ENCODE data around the gene UBE2L3.
"Not testable (repeated sequence)": the region's sequence is repeated elsewhere in the genome, so short reads cannot be mapped to it uniquely, and the experiment has no call there.

UBE2L3 gene

DNA sequence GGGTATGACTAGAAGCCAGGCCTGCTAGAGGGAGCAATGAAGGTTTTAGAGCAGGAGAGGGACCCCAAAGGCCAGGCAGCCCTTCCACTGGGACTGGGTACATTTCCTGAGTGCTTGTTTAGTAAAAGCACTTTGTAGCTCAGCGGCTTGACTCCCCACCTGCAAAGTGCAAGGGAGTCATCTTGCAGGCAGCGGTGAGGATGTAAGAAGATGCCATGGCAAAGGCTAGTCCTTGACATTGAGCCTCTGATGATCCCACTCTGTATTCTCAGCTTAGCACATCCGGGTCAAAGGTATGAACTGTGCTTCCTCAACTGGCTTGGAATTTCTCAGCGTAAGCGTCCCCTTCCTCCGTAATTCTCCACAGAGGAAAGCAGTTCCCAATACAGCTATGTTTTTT lies 3.1 kb upstream of the UBE2L3 start:
- CTCF ChIA-PET = interaction anchor here (1.3 kb wide), 1 partner anchor 79 kb away, joined by 3 read pairs; no protein-coding TSS in a partner anchor
- no peak for DNase-seq
- Mint-ChIP-seq H3K36me3 (peaks cover 10% of the 10 kb centered on the region), H3K27ac (peak overlapping the region; percentile 15), H3K27me3 (peaks cover 39% of the 10 kb centered on the region), H3K9me3 (no peaks in the 10 kb centered on the region), H3K4me1 (peaks cover 16% of the 10 kb centered on the region), H3K4me3 (no peak overlapping the region)

GRCh38 chr22:21568347-21569075 lies 997 bp downstream of the UBE2L3 start:
- CTCF ChIA-PET = interaction anchor here (0.9 to 1.7 kb wide), 2 partner anchors 61 to 74 kb away, joined by 4 to 6 read pairs; no protein-coding TSS in a partner anchor
- Mint-ChIP-seq H3K27me3 (peaks cover 14% of the 10 kb centered on the region), H3K4me3 (peak overlapping the region; percentile 93), H3K27ac (peak overlapping the region; percentile 92), H3K9me3 (no peaks in the 10 kb centered on the region), H3K4me1 (peaks cover 55% of the 10 kb centered on the region), H3K36me3 (peaks cover 28% of the 10 kb centered on the region)
- peak; percentile 48 for DNase-seq

GRCh38 chr22:21569076-21569427 lies 1.5 kb downstream of the UBE2L3 start:
- H3K4me3 Mint-ChIP-seq = peak overlapping the region; percentile 93
- not testable (repeated sequence) for H3K9me3 Mint-ChIP-seq
- H3K36me3 Mint-ChIP-seq = peaks cover 28% of the 10 kb centered on the region

DNA sequence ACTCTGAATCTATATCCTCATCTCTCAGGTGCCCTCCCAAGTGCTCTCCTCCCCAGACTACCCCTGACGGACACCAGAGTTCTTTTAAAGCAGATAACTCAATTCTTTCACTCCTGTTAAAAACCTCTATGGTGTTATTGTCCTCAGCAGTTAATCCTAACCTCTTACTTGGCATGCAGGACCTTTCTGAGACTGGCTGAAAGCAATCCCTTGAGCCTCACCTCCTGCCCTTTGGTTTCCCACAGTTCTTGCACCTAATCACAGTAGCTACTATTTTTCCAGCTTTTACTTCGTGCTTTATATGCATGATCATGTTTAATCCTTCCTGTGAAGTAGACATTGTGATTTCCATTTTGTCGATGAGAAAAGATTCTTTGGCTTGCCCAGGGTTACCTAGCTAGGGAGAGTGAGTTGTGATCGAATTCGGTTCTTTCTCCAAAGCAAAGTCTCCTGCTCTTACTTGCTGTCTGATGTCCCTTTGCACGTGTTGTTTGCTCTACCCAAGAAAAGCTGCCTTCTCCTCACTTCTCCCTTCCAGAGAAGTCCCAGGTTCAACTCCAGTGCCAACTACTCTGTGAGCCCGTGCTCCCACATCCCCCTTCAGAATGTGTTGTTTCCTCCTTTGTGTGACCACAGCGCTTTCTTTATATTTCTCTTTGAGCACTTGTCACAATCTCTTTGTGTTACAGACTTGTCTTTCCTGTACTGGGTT lies 2.1 kb downstream of the UBE2L3 start:
- H3K36me3 Mint-ChIP-seq = peaks cover 28% of the 10 kb centered on the region
- no peak for DNase-seq
- peak overlapping the region; percentile 89 for H3K27ac Mint-ChIP-seq
- peaks cover 61% of the 10 kb centered on the region for H3K4me1 Mint-ChIP-seq
- H3K4me3 Mint-ChIP-seq = peak overlapping the region; percentile 93
- H3K9me3 Mint-ChIP-seq = no peaks in the 10 kb centered on the region
- CTCF ChIA-PET = interaction anchor here (0.9 to 1.7 kb wide), 2 partner anchors 60 to 73 kb away, joined by 4 to 6 read pairs; no protein-coding TSS in a partner anchor
- H3K27me3 Mint-ChIP-seq = peaks cover 9% of the 10 kb centered on the region

More at GRCh38 chr22:21569076-21569427, 1.5 kb downstream of the UBE2L3 start:
- H3K27me3 Mint-ChIP-seq, DNase-seq: not testable (repeated sequence)
- peak overlapping the region; percentile 89 for H3K27ac Mint-ChIP-seq
- peaks cover 58% of the 10 kb centered on the region for H3K4me1 Mint-ChIP-seq
- CTCF ChIA-PET = interaction anchor here (0.9 to 1.7 kb wide), 2 partner anchors 60 to 74 kb away, joined by 4 to 6 read pairs; no protein-coding TSS in a partner anchor

DNA sequence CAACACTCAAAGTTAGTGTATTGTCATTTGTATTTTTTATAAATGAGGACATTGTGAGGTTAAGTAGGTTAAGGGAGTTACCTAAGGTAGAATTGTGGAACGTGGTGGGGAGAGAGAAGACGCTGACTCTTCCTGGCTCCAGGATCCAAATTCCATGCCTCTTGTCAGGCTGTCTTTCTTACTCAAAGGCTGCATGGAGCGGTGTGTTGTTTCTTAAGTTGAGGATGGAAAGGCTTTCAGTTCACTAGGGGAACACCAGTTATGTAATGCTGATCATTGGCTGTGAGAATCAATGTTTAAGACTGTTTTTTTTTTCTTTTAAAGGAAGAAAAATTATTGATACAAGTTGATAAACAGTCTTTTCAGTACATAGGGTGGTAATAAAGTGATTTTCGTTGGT lies 2.9 kb downstream of the UBE2L3 start:
- CTCF ChIA-PET = no interaction called here
- no peaks in the 10 kb centered on the region for H3K9me3 Mint-ChIP-seq
- peak overlapping the region; percentile 93 for H3K4me3 Mint-ChIP-seq
- no peak for DNase-seq
- peak overlapping the region; percentile 44 for H3K27ac Mint-ChIP-seq
- H3K4me1 Mint-ChIP-seq = peaks cover 61% of the 10 kb centered on the region
- H3K27me3 Mint-ChIP-seq = peaks cover 9% of the 10 kb centered on the region
- H3K36me3 Mint-ChIP-seq = peaks cover 28% of the 10 kb centered on the region

DNA sequence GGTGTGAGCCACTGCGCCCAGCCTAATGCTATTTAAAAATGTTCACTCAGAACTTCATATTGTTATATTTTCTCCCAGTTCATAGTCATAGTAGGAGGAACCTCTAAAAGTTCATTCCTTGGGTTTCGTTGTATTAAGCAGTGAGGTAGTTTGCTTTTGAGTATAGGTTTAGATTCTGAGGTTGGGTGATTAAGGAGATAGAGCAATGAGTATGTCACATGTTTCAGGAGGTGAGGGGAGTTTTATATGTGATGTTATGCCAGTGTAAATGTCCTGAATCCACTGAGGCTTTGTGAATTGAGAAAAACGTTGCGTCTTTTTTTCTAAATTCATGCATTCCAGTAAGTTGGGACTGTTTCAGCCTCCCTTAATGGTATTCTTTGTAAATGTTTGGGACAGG lies 4.2 kb downstream of the UBE2L3 start:
- peaks cover 64% of the 10 kb centered on the region for H3K4me1 Mint-ChIP-seq
- CTCF ChIA-PET = interaction anchor here (1.0 to 1.2 kb wide), 2 partner anchors 58 to 469 kb away, joined by 3 to 7 read pairs; partner anchors contain the start of gene YDJC
- peaks cover 29% of the 10 kb centered on the region for H3K36me3 Mint-ChIP-seq

DNA sequence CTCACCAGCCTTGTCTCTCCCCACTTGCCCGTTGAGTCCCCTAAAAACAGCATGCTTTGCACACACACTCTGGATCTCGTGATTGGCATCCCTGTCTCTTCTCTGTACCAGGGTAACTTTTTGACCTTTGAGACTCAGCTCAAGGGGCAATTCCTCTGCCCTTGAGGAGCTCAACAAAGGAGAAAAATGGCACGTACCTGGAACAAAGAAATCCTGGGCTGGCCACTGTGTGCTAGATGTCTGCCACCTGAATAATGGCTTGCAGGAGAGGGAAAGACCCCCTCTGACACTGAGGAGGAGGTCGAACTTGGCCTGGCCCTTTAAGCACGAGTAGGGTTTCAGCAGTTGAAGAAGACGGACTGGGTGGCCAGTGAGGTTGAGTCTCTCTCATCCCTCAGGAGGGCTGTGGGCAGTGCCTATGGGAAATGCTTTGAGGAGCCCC lies 5.8 kb downstream of the UBE2L3 start:
- Mint-ChIP-seq H3K4me1 (peaks cover 63% of the 10 kb centered on the region), H3K9me3 (no peaks in the 10 kb centered on the region), H3K27ac (no peak overlapping the region), H3K27me3 (no peaks in the 10 kb centered on the region), H3K36me3 (peaks cover 31% of the 10 kb centered on the region), H3K4me3 (no peak overlapping the region)
- DNase-seq = no peak
- CTCF ChIA-PET = interaction anchor here (1.2 kb wide), 1 partner anchor 74 kb away, joined by 3 read pairs; no protein-coding TSS in a partner anchor

More for the DNA sequence above, 4.2 kb downstream of the UBE2L3 start:
- Mint-ChIP-seq H3K9me3 (no peaks in the 10 kb centered on the region), H3K27ac (peak overlapping the region; percentile 44), H3K27me3 (peaks cover 4% of the 10 kb centered on the region), H3K4me3 (no peak overlapping the region)
- no peak for DNase-seq

- no peak for DNase-seq
- Mint-ChIP-seq H3K36me3 (peaks cover 25% of the 10 kb centered on the region), H3K27me3 (no peaks in the 10 kb centered on the region), H3K27ac (no peak overlapping the region), H3K4me1 (peaks cover 59% of the 10 kb centered on the region), H3K4me3 (no peak overlapping the region), H3K9me3 (no peaks in the 10 kb centered on the region)
- CTCF ChIA-PET = interaction anchor here (1.2 kb wide), 1 partner anchor 73 kb away, joined by 3 read pairs; no protein-coding TSS in a partner anchor
Measured at GRCh38 chr22:21573750-21574494, 6.4 kb downstream of the UBE2L3 start.

DNA sequence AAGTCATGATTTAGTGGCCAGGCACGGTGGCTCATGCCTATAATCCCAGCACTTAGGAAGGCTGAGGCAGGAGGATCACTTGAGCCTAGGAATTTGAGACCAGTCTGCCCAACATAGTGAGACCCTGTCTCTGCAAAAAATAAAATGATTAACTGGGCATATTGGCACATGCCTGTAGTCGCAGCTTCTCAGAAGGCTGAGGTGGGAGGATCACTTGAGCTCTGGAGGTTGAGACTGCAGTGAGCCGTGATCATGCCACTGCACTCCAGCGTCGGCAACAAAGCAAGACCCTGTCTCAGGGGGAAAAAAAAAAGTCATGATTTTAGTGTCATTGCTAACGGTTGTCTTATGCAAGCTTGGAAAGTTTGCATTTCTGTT lies 11.9 kb downstream of the UBE2L3 start:
- no peak overlapping the region for H3K27ac Mint-ChIP-seq
- H3K27me3 Mint-ChIP-seq = no peaks in the 10 kb centered on the region
- H3K4me1 Mint-ChIP-seq = peaks cover 17% of the 10 kb centered on the region
- H3K4me3 Mint-ChIP-seq = no peak overlapping the region
- H3K36me3 Mint-ChIP-seq = peaks cover 8% of the 10 kb centered on the region
- DNase-seq = no peak
- CTCF ChIA-PET = interaction anchor here (1.5 kb wide), 1 partner anchor 50 kb away, joined by 5 read pairs; the partner anchor contains the start of gene YDJC
- H3K9me3 Mint-ChIP-seq = no peaks in the 10 kb centered on the region

DNA sequence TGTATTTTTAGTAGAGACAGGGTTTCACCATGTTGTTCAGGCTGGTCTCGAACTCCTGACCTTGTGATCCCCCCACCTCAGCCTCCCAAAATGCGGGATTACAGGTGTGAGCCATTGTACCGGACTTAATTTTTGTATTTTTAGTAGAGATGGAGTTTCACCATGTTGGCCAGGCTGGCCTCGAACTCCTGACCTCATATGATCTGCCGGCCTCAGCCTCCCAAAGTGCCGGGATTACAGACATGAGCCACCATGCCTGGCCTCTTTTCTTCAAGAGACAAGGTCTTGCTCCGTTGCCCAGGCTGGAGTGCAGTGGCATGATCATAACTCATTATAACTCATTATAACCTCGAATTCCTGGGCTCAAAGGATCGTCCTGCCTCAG lies 13.1 kb downstream of the UBE2L3 start:
- CTCF ChIA-PET, H3K36me3 Mint-ChIP-seq, H3K27ac Mint-ChIP-seq, H3K27me3 Mint-ChIP-seq, H3K9me3 Mint-ChIP-seq, H3K4me3 Mint-ChIP-seq, DNase-seq: not testable (repeated sequence)
- peaks cover 20% of the 10 kb centered on the region for H3K4me1 Mint-ChIP-seq

GRCh38 chr22:21581009-21581713 lies 13.6 kb downstream of the UBE2L3 start:
- H3K36me3 Mint-ChIP-seq, H3K4me3 Mint-ChIP-seq, H3K27ac Mint-ChIP-seq, H3K27me3 Mint-ChIP-seq, CTCF ChIA-PET, H3K9me3 Mint-ChIP-seq, DNase-seq: not testable (repeated sequence)
- peaks cover 19% of the 10 kb centered on the region for H3K4me1 Mint-ChIP-seq

DNA sequence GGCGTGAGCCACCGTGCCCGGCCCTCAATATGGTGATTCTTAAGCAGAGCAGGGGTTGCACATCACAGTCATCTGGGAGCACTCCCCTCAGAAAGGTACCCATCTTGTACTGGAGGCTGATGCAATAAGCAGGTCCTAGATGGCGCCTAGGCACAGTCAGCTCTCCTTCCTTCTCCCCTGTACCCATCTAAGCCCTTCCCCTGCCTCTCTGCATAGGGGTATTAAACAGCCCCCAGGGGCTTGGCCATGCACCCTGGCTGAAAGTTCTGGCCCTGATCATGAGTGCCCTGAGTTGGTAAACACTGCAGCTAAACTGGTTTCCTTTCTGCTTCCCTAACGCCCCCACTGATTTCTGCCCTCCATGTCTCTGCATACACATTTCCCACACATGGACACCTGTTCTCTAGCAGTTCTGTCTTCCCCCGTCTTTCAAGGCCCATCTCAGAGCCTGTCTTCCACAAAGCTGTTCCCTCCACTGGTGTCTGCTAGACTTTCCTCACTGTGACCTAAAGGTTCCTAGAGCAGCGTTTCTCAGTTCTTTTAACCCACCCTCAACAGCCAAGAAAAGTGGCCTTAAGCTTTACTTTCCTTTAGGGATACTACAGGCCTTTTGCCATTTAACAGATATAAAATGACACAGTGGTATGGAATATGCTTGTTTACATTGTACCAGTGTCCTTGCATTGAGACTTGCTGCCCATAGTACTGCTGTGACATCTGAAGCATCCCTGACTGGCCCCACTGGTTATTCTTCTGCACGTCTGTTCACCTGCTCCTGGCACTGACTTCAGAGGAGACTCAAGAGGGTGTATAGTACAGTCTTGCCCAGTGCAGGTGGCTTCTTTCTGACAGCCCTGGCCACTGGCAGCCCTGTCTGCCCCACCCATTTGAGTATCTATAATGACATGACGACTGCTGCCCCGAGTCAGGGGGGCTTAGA lies 15.6 kb downstream of the UBE2L3 start:
- no peaks in the 10 kb centered on the region for H3K9me3 Mint-ChIP-seq
- no peaks in the 10 kb centered on the region for H3K27me3 Mint-ChIP-seq
- no peak overlapping the region for H3K4me3 Mint-ChIP-seq
- no peak overlapping the region for H3K27ac Mint-ChIP-seq
- DNase-seq = no peak
- H3K4me1 Mint-ChIP-seq = peaks cover 27% of the 10 kb centered on the region
- H3K36me3 Mint-ChIP-seq = peaks cover 11% of the 10 kb centered on the region
- CTCF ChIA-PET = interaction anchor here (0.7 kb wide), 1 partner anchor 60 kb away, joined by 3 read pairs; no protein-coding TSS in a partner anchor
